Endothelial cell of umbilical vein (primary cell): ENCODE measurements around the gene CLCN4.

Source experiments
- EZH2 ChIP-seq: IDR thresholded peaks from 2 replicates; pipeline ENCODE4 v1.6.1; 2012; ENCODE audit warnings: borderline replicate concordance, low read depth, mild to moderate bottlenecking, moderate library complexity, low read length, inconsistent platforms; ENCODE audit not compliant: severe bottlenecking
- GATA2 ChIP-seq: IDR thresholded peaks from 2 replicates; pipeline ENCODE4 v1.7.0; 2011; ENCODE audit warnings: low read depth, mild to moderate bottlenecking, moderate library complexity, mixed read lengths, low read length; ENCODE audit not compliant: insufficient read length, insufficient read depth
- JUN ChIP-seq: IDR thresholded peaks from 2 replicates; pipeline ENCODE4 v1.6.1; 2011; ENCODE audit warnings: borderline replicate concordance, low read depth; ENCODE audit not compliant: insufficient read length, insufficient read depth
- POLR2A ChIP-seq: IDR thresholded peaks from 2 replicates; pipeline ENCODE4 v1.6.1; 2012; ENCODE audit warnings: low read depth, mild to moderate bottlenecking, control low read depth, low read length
- POLR2AphosphoS5 ChIP-seq: IDR thresholded peaks from 2 replicates; pipeline ENCODE4 v1.6.1; 2012; ENCODE audit warnings: low read depth, mild to moderate bottlenecking, control low read depth, low read length, moderate library complexity; ENCODE audit not compliant: insufficient read depth
- TF ChIP-seq, protein P1 (sequence below), 2 donors: IDR thresholded peaks; 1 replicate in 1 of 2; 2 replicates in 1 of 2; pipeline ENCODE4 v1.5.1; 2011; ENCODE audit warnings: low read length in 2 of 2, mild to moderate bottlenecking in 2 of 2, moderate library complexity in 2 of 2, control low read depth in 1 of 2, inconsistent platforms in 1 of 2, low read depth in 1 of 2; ENCODE audit not compliant: insufficient read depth in 1 of 2; ENCODE audit errors: extremely low read depth in 1 of 2
- TF ChIP-seq, protein P2 (sequence below): IDR thresholded peaks from 2 replicates; pipeline ENCODE4 v1.6.1; 2011; ENCODE audit not compliant: insufficient read depth, insufficient read length

DNA sequence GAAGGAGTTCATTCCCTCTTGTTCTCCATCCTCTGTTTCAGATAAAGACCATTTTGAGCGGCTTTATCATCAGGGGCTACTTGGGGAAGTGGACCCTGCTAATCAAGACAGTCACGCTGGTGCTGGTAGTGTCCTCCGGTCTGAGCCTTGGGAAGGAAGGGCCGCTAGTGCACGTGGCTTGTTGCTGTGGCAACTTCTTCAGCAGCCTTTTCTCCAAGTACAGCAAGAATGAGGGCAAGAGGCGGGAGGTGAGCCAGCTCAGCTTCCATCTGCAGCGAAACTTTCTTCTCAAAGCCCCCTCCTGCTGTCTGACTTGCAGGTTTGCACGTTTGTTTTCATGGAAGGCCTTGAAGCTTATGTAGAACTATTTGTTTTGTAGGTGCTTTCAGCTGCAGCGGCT is 49.5 kb downstream of the CLCN4 start:
- TF ChIP-seq POLR2AphosphoS5 (no peak), EZH2 (no peak), POLR2A (no peak), JUN (no peak), GATA2 (no peak)
- TF ChIP-seq, protein P1, sequence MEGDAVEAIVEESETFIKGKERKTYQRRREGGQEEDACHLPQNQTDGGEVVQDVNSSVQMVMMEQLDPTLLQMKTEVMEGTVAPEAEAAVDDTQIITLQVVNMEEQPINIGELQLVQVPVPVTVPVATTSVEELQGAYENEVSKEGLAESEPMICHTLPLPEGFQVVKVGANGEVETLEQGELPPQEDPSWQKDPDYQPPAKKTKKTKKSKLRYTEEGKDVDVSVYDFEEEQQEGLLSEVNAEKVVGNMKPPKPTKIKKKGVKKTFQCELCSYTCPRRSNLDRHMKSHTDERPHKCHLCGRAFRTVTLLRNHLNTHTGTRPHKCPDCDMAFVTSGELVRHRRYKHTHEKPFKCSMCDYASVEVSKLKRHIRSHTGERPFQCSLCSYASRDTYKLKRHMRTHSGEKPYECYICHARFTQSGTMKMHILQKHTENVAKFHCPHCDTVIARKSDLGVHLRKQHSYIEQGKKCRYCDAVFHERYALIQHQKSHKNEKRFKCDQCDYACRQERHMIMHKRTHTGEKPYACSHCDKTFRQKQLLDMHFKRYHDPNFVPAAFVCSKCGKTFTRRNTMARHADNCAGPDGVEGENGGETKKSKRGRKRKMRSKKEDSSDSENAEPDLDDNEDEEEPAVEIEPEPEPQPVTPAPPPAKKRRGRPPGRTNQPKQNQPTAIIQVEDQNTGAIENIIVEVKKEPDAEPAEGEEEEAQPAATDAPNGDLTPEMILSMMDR (IDR thresholded peaks at IDR 0.05; ENCODE audit: extremely low read depth in 1 of 2, insufficient read depth in 1 of 2, low read depth in 1 of 2, low read length in 2 of 2): no peak
- TF ChIP-seq, protein P2, sequence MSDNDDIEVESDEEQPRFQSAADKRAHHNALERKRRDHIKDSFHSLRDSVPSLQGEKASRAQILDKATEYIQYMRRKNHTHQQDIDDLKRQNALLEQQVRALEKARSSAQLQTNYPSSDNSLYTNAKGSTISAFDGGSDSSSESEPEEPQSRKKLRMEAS: no peak
